GM12873 (cell line): ENCODE data around the gene SLC30A3.

Experiments
- CTCF ChIP-seq: IDR thresholded peaks from 2 replicates; pipeline ENCODE4 v1.5.1; 2012; ENCODE audit warnings: low read depth, mild to moderate bottlenecking, moderate library complexity, low read length, control low read depth; ENCODE audit not compliant: insufficient read depth; ENCODE audit errors: missing control alignments

SLC30A3 gene

GRCh38 chr2:27243391-27244130 is 19.3 kb downstream of the SLC30A3 start:
- TF ChIP-seq CTCF = no peak

- TF ChIP-seq CTCF = no peak
Observed at GRCh38 chr2:27242614-27242951, 20.3 kb downstream of the SLC30A3 start.

- TF ChIP-seq CTCF = no peak
Observed at GRCh38 chr2:27241761-27242613, 20.9 kb downstream of the SLC30A3 start.

- TF ChIP-seq CTCF = no peak
Observed at GRCh38 chr2:27240406-27240805, 22.4 kb downstream of the SLC30A3 start.

- no peak for TF ChIP-seq CTCF
Observed at GRCh38 chr2:27238976-27239375, 23.9 kb downstream of the SLC30A3 start.

GRCh38 chr2:27237341-27237945 is 25.4 kb downstream of the SLC30A3 start:
- TF ChIP-seq CTCF = no peak

GRCh38 chr2:27236626-27237025 is 26.2 kb downstream of the SLC30A3 start:
- no peak for TF ChIP-seq CTCF
